DMS79 (cell line): ENCODE measurements around the gene CDK5.

Source experiments
- DNase-seq: peaks from one replicate; lab custom pipeline; 2025; lab: John Stamatoyannopoulos, UW

CDK5 gene

GRCh38 chr7:151073990-151074389 lies 16.3 kb upstream of the CDK5 start:
- no peak for DNase-seq

- DNase-seq, result no peak
Observed at GRCh38 chr7:151071032-151071866, 13.6 kb upstream of the CDK5 start.

GRCh38 chr7:151070574-151070960 lies 12.9 kb upstream of the CDK5 start:
- DNase-seq, result no peak

GRCh38 chr7:151069841-151070573 lies 12.3 kb upstream of the CDK5 start:
- DNase-seq, result no peak

GRCh38 chr7:151068069-151068773 lies 10.5 kb upstream of the CDK5 start:
- no peak for DNase-seq

- no peak for DNase-seq
Observed at GRCh38 chr7:151066273-151066974, 8.7 kb upstream of the CDK5 start.

- DNase-seq, result no peak
Observed at GRCh38 chr7:151065516-151065915, 7.8 kb upstream of the CDK5 start.

- DNase-seq, result no peak
Observed at GRCh38 chr7:151064993-151065392, 7.3 kb upstream of the CDK5 start.

- DNase-seq, result no peak
Observed at GRCh38 chr7:151064454-151064853, 6.8 kb upstream of the CDK5 start.

GRCh38 chr7:151063212-151063561 lies 5.5 kb upstream of the CDK5 start:
- DNase-seq, result no peak

GRCh38 chr7:151062399-151063211 lies 4.9 kb upstream of the CDK5 start:
- DNase-seq, result no peak

GRCh38 chr7:151062111-151062398 lies 4.4 kb upstream of the CDK5 start:
- DNase-seq, result no peak

- no peak for DNase-seq
Observed at GRCh38 chr7:151061213-151062110, 3.8 kb upstream of the CDK5 start.

- DNase-seq, result no peak
Observed at GRCh38 chr7:151060416-151061212, 2.9 kb upstream of the CDK5 start.

- no peak for DNase-seq
Observed at GRCh38 chr7:151060113-151060415, 2.4 kb upstream of the CDK5 start.

- no peak for DNase-seq
Observed at GRCh38 chr7:151059367-151060112, 1.8 kb upstream of the CDK5 start, which contains the start of gene SLC4A2. Gene SLC4A2 (plus strand): TSS chr7:151059589. CDS start chr7:151061988, 2,399 bp downstream.

- peak; percentile 51 for DNase-seq
Observed at GRCh38 chr7:151058781-151059366, 1.2 kb upstream of the CDK5 start.

GRCh38 chr7:151057989-151058780 lies 488 bp upstream of the CDK5 start:
- DNase-seq, result peak; percentile 98
